AG04449 (cell line): ENCODE results near the gene ADAMTS17.

Experiments used
- CTCF ChIA-PET: fragments of 350-600 bp; formaldehyde crosslinking; extraction: SDS; loops from one replicate; lab custom pipeline; 2021; ENCODE audit warnings: antibody characterized with exemption; lab: Yijun Ruan, JAX
- POLR2A ChIA-PET: fragments of 400-600, 350-600 bp; formaldehyde crosslinking; extraction: SDS; loops from one replicate; lab custom pipeline; 2020; ENCODE audit warnings: antibody characterized with exemption, inconsistent platforms; lab: Yijun Ruan, JAX
- DNase-seq: peaks from one replicate; pipeline ENCODE4 v3.0.0-alpha.2; 2010; ENCODE audit warnings: low read depth, low spot score
- H3K4me3 ChIP-seq: 2 replicates; pipeline ENCODE4 v1.5.1; 2011; ENCODE audit warnings: low read depth, mild to moderate bottlenecking, control low read depth, low read length
- TF ChIP-seq, protein P1 (sequence below): IDR thresholded peaks from one replicate; pipeline ENCODE4 v1.5.1; 2011; ENCODE audit warnings: mild to moderate bottlenecking, moderate library complexity, low read length, control low read depth, inconsistent platforms; ENCODE audit not compliant: insufficient read depth; ENCODE audit errors: missing control alignments

Gene ADAMTS17

GRCh38 chr15:100050877-100051786 is 290.6 kb downstream of the ADAMTS17 start:
- CTCF ChIA-PET: no interaction called here
- H3K4me3 ChIP-seq: no peak overlapping the region
- no peak for DNase-seq
- TF ChIP-seq, protein P1, sequence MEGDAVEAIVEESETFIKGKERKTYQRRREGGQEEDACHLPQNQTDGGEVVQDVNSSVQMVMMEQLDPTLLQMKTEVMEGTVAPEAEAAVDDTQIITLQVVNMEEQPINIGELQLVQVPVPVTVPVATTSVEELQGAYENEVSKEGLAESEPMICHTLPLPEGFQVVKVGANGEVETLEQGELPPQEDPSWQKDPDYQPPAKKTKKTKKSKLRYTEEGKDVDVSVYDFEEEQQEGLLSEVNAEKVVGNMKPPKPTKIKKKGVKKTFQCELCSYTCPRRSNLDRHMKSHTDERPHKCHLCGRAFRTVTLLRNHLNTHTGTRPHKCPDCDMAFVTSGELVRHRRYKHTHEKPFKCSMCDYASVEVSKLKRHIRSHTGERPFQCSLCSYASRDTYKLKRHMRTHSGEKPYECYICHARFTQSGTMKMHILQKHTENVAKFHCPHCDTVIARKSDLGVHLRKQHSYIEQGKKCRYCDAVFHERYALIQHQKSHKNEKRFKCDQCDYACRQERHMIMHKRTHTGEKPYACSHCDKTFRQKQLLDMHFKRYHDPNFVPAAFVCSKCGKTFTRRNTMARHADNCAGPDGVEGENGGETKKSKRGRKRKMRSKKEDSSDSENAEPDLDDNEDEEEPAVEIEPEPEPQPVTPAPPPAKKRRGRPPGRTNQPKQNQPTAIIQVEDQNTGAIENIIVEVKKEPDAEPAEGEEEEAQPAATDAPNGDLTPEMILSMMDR: no peak
- POLR2A ChIA-PET: no interaction called here

DNA sequence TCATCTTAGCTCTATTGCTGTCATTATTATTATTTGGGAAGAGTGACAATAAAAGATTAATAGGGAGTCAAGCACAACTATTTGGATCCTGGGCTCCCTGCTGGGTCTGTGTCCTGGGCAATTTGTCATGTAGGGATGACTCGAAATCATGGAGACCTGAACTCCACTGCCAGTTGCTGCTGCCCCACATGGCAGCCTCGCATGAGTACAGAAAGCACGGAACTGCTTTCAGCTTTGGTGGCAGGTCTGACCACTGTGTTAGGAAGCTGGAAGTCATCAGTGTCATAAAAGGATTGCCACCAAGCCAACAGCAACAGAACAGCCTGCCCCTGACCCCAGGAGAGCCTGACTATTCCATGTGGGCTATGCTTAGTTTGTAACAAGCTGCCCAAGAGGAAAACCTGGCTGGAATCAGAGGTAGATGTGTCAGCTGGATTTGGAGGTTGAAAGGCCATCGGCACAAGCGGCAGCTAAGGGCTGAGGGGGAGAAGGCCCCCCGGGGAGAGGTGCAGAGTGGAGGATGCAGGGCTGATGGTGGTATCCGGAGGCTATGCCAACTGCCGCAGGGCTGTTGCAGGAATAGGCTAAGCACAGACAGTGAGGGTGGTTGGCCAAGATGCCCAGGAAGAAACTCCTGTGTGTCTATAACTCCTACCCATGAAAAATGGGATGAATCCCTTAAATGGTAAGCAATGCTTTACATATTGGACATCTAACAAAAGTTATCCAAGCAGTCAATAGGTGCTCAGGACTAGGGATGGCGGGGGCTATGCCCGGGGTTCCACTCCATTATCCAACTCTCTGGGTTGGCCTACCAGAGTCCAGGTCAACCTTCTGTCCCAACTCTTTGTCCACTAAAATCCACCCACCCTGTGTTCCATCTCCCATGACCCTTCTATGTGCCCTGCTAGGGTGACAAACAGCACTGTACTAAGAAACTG is 291.6 kb downstream of the ADAMTS17 start:
- TF ChIP-seq, protein P1: no peak
- no peak overlapping the region for H3K4me3 ChIP-seq
- no peak for DNase-seq
- CTCF ChIA-PET: no interaction called here
- POLR2A ChIA-PET: no interaction called here

- TF ChIP-seq, protein P1: no peak
- ChIA-PET POLR2A (no interaction called here), CTCF (no interaction called here)
- no peak for DNase-seq
- no peak overlapping the region for H3K4me3 ChIP-seq
Observed at GRCh38 chr15:100049483-100049882, 292.3 kb downstream of the ADAMTS17 start.

DNA sequence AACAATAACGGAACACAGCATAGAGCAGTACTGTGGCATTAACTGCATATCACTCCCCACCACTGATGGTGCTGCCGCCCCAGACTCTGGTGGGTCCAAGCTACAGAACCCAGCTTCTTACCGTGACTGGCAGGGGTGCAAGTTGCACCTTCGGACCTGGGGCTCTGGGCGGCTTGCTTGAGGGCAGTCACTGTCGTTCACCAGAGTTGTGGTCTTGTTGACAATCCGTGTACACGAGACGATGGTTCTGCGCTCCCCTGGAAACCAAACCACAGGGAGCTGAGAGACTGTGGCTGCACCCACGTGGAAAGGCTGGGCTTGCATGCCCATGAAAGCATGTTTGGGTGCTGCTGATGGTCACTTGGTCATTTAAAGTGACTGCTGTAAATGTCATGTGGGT is 293.0 kb downstream of the ADAMTS17 start:
- POLR2A ChIA-PET: no interaction called here

GRCh38 chr15:100043692-100044091 is 298.1 kb downstream of the ADAMTS17 start:
- CTCF ChIA-PET: no interaction called here
- H3K4me3 ChIP-seq: no peak overlapping the region
- TF ChIP-seq, protein P1: no peak
- no peak for DNase-seq
- POLR2A ChIA-PET: no interaction called here

More for the DNA sequence above, 293.0 kb downstream of the ADAMTS17 start:
- H3K4me3 ChIP-seq: no peak overlapping the region
- TF ChIP-seq, protein P1: no peak
- CTCF ChIA-PET: no interaction called here
- DNase-seq: no peak

DNA sequence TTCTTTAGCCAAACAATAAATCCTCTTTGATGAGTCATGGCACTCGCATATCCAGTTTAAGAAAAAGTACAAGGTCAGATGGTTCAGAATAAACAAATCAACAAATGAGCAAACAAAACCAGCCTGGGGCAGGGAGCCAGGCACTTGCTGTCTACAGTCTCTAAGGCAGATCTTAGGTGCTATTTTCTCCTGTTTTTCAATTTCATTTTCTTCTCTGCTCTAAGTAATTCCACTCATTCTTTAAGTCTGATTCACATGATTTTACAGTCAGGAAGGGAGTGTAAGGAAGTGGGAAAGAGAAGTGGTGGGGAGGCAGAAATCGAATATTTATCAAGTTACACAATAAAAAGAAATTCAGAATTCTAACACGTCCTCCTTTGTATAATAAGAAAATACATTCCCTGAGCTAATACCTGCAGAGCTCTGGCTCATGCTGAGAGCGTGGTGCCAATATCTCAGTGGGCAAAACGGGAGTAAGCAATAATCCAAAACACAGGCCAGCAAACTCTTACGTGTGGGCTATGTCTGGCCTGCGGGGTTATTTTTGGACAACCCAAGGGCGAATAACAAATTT is 298.6 kb downstream of the ADAMTS17 start:
- H3K4me3 ChIP-seq: no peak overlapping the region
- TF ChIP-seq, protein P1: no peak
- POLR2A ChIA-PET: no interaction called here
- no peak for DNase-seq
- CTCF ChIA-PET: no interaction called here
